Ovary (tissue), 9 donors: ENCODE results near the gene NOC4L. TPM values are rescaled to one million over a fixed set of nuclear protein-coding genes. Genes with fewer than 3 reads are reported as not detected.

Experiments used
- DNase-seq, 5 donors: peaks; one replicate each; pipeline ENCODE4 v3.0.0-alpha.2; 2019 to 2020
- H3K27ac ChIP-seq, 2 donors: fragments of 200-600 bp; one replicate each; pipeline versions ENCODE4 v1.5.1 to v1.8.0; 2019 to 2022
- H3K27me3 ChIP-seq: fragments of 200-600 bp; one replicate; pipeline ENCODE4 v1.8.0; 2022
- H3K36me3 ChIP-seq: fragments of 200-600 bp; sonication (generic); one replicate; pipeline ENCODE4 v1.5.1; 2019
- H3K4me1 ChIP-seq: one replicate; pipeline ENCODE4 v1.8.1; 2013; ENCODE audit warnings: mild to moderate bottlenecking, moderate library complexity; ENCODE audit not compliant: insufficient read depth
- H3K4me3 ChIP-seq: fragments of 200-600 bp; sonication (generic); one replicate; pipeline ENCODE4 v1.5.1; 2017
- H3K9me3 ChIP-seq, 2 donors: fragments of 200-600 bp in 1 of 2; sonication (generic) in 1 of 2; one replicate each; pipeline versions ENCODE4 v1.5.1 to v1.8.1; 2013 to 2019; ENCODE audit warnings: mild to moderate bottlenecking in 1 of 2, moderate library complexity in 1 of 2
- EP300 ChIP-seq: sonication (generic); formaldehyde crosslinking; IDR thresholded peaks from one replicate; pipeline ENCODE4 v1.6.1; 2017; ENCODE audit warnings: antibody characterized with exemption
- POLR2A ChIP-seq: fragments of 450-650 bp; IDR thresholded peaks from one replicate; pipeline ENCODE4 v1.6.1; 2017; ENCODE audit warnings: antibody characterized with exemption, mild to moderate bottlenecking, moderate library complexity
- WGBS, 3 donors: extraction: QIAGEN DNeasy Blood & Tissue Kit in 1 of 3; methylation state at CpG; one replicate each; pipeline versions ENCODE4 v1.1.5 to v1.1.7; 2013 to 2017; 5-methylcytosine and 5-hydroxymethylcytosine counted together
- intact Hi-C, 4 donors: fragments of 100-400 bp; cut with DNase I; formaldehyde crosslinking; loops; one replicate each; pipeline versions ENCODE4 v1.11.0 to v1.15.1; 2022 to 2023
- polyA plus RNA-seq, 2 donors: library from polyadenylated mRNA; stranded (reverse); fragments of 200-250 nt in 1 of 2; fragments of 350-450 nt in 1 of 2; fragmentation: Illumina TruSeq in 1 of 2; extraction: RNeasy Lipid Tissue Mini Kit (QIAGEN cat#74804) in 1 of 2; gene quantifications; one replicate each; pipeline ENCODE4 v1.2.3, GENCODE V29; 2013 to 2014
- total RNA-seq, 7 donors: library from RNA; depleted of rRNA in 2 of 7; stranded (reverse); fragments of >200 nt in 2 of 7; fragmentation: NEBNext Ultra II Directional in 3 of 7; extraction: Animal tissue kit (Norgen Biotek cat#: 25700) in 3 of 7; gene quantifications; one replicate each; pipeline versions ENCODE4 v1.1.0 to v1.2.4, GENCODE V29; 2016 to 2023
- TF ChIP-seq, protein P1 (sequence below), 3 donors: fragments of 450-650 bp in 2 of 3; fragments of 200-600 bp in 1 of 3; IDR thresholded peaks; one replicate each; pipeline versions ENCODE4 v1.5.1 to v1.8.0; 2016 to 2022; ENCODE audit warnings: antibody characterized with exemption in 3 of 3, mild to moderate bottlenecking in 1 of 3
- donor health status: DM: no; HTN: no; CAD: no; lungs with moderate emphysema.
- donor health status: DM: no; HTN: no; CAD: no.
- donor health status: Bipolar disorder and iron deficiency.
- donor health status: DM: yes; HTN: yes; CAD: no.
- donor health status: DM: no; HTN: no; CAD: no.
- donor health status: DM: yes; HTN: yes; CAD: no.

Gene NOC4L
- total and polyA plus RNA-seq, 9 donors = 1.2 to 24.6 (median 18.5) TPM

DNA sequence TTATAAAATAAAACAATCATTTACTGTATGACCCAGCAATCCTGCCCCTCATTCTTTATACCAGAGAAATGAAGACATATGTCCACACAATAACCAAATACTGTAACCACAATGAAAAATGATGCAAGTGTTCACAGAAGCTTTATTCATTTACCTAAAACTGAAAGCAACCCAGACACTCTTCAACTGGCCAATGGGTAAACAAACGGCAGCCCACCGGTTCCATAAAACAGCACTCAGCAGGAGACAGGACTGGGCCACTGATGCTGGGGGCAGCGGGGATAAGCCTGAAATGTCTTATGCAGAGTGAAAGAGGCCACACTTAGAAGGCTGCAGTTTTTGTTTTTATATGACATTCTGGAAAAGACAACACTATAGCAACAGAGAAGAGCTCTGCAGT lies 15.2 kb upstream of the NOC4L start:
- intact Hi-C loops = no loop called here
- Histone ChIP-seq H3K4me1 (no peaks in the 10 kb centered on the region), H3K4me3 (no peak overlapping the region), H3K27me3 (no peaks in the 10 kb centered on the region), H3K36me3 (no peaks in the 10 kb centered on the region), H3K27ac (no peak overlapping the region), H3K9me3 (no peaks in the 10 kb centered on the region)
- WGBS, 3 donors = 95 to 100% (median 99%) methylated on average over 3 of the region's 3 CpGs
- no peak for TF ChIP-seq POLR2A
- TF ChIP-seq, protein P1, sequence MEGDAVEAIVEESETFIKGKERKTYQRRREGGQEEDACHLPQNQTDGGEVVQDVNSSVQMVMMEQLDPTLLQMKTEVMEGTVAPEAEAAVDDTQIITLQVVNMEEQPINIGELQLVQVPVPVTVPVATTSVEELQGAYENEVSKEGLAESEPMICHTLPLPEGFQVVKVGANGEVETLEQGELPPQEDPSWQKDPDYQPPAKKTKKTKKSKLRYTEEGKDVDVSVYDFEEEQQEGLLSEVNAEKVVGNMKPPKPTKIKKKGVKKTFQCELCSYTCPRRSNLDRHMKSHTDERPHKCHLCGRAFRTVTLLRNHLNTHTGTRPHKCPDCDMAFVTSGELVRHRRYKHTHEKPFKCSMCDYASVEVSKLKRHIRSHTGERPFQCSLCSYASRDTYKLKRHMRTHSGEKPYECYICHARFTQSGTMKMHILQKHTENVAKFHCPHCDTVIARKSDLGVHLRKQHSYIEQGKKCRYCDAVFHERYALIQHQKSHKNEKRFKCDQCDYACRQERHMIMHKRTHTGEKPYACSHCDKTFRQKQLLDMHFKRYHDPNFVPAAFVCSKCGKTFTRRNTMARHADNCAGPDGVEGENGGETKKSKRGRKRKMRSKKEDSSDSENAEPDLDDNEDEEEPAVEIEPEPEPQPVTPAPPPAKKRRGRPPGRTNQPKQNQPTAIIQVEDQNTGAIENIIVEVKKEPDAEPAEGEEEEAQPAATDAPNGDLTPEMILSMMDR (IDR thresholded peaks at IDR 0.05) = no peak
- no peak for TF ChIP-seq EP300
- DNase-seq = no peak

DNA sequence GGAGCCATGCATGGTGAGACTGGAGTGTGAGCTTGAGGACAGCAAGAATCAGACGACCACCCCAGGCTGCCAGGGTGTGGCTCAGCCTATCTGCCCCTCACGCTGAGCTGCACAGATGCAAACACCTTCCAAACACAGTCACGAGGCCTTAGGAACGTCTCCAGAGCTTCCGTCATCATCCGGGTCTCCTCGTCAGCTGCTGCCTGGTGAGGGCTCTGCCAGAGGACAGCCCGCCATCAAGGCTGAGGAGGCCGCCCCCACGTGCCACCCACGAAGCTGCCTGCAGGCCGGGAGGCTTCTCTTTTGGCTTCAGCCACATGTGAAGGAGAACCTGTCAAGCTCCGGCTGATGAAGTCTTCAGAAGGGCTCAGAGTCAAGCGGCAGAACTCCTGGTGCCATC lies 13.6 kb upstream of the NOC4L start:
- intact Hi-C loops = no loop called here

DNA sequence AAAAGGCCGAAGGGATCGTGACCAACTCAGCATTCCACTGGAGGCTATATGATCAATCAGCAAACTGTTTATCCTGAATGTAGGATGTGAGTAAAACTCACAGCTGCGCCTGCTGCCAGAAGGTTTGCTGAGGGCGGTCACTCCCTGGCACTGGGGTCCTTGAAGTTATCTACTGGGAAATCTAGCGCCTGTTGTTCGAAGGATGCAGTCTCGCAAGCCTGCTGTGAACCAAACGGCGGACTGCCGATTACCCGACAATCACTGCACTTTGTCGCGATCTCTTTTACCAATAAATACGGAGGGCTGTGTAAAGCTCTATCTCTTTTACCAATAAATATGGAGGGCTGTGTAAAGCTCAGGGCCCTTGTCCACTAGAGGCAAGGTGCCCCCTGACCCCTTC lies 13.0 kb upstream of the NOC4L start:
- Histone ChIP-seq H3K36me3 (no peaks in the 10 kb centered on the region), H3K27ac (no peak overlapping the region), H3K4me3 (no peak overlapping the region), H3K9me3 (no peaks in the 10 kb centered on the region), H3K4me1 (no peaks in the 10 kb centered on the region), H3K27me3 (no peaks in the 10 kb centered on the region)
- intact Hi-C loops = no loop called here
- WGBS, 3 donors = 97 to 99% (median 98%) methylated on average over 14 of the region's 14 CpGs
- no peak for DNase-seq
- TF ChIP-seq, protein P1 (IDR thresholded peaks at IDR 0.05) = no peak
- TF ChIP-seq POLR2A (no peak), EP300 (no peak)

More for the DNA sequence above, 13.6 kb upstream of the NOC4L start:
- H3K36me3 ChIP-seq = no peaks in the 10 kb centered on the region
- no peak overlapping the region for H3K27ac ChIP-seq
- H3K4me1 ChIP-seq = no peaks in the 10 kb centered on the region
- H3K9me3 ChIP-seq = no peaks in the 10 kb centered on the region
- 89 to 95% (median 91%) methylated on average over 14 of the region's 14 CpGs for WGBS, 3 donors
- TF ChIP-seq, protein P1 (IDR thresholded peaks at IDR 0.05) = no peak
- no peak for TF ChIP-seq POLR2A
- TF ChIP-seq EP300 = no peak
- H3K27me3 ChIP-seq = no peaks in the 10 kb centered on the region
- H3K4me3 ChIP-seq = no peak overlapping the region
- no peak for DNase-seq

DNA sequence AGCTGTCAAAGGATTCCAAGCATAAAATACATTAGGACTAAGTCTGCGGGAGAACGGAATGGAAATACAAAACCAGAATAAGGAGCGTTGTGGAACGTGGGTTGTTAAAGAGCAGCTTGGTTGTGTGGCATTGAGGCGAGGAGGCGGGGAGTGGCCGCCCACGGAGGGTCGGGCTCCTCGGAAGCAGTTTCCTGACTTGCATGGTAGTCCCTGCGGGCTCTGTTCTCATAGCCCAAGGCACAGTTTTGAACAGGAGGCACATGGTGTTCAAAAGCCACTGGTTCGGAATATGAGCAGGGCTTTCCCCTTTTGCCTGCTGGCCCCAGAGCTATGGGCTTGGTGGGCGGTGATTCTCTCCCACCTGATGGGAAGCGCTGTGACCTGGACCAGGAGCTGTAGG lies 12.3 kb upstream of the NOC4L start:
- H3K27me3 ChIP-seq = no peaks in the 10 kb centered on the region
- H3K27ac ChIP-seq = no peak overlapping the region
- 90 to 93% (median 92%) methylated on average over 14 of the region's 14 CpGs for WGBS, 3 donors
- DNase-seq = no peak
- no peaks in the 10 kb centered on the region for H3K36me3 ChIP-seq
- intact Hi-C loops = no loop called here
- no peak overlapping the region for H3K4me3 ChIP-seq
- H3K9me3 ChIP-seq = no peaks in the 10 kb centered on the region
- TF ChIP-seq POLR2A (no peak), EP300 (no peak)
- TF ChIP-seq, protein P1 (IDR thresholded peaks at IDR 0.05) = no peak
- no peaks in the 10 kb centered on the region for H3K4me1 ChIP-seq
